HCT116 (cell line): ENCODE measurements around the gene TMEM45A.

Experiments
- CEBPB ChIP-seq: IDR thresholded peaks from 2 replicates; pipeline ENCODE4 v1.6.1; 2012; ENCODE audit warnings: low read depth
- CTCF ChIP-seq, 3 experiments: fragments of 200-600 bp in 1 of 3; sonication (generic) in 1 of 3; IDR thresholded peaks in 2 of 3; conservative IDR thresholded peaks in 1 of 3; 2 replicates each; pipeline ENCODE4 v1.5.1; 2012 to 2017; ENCODE audit warnings: low read depth in 2 of 3, low read length in 2 of 3, antibody characterized with exemption in 1 of 3, borderline replicate concordance in 1 of 3, control low read depth in 1 of 3, mild to moderate bottlenecking in 1 of 3, mixed read lengths in 1 of 3, mixed run types in 1 of 3, moderate library complexity in 1 of 3; ENCODE audit not compliant: insufficient read depth in 1 of 3
- EGR1 ChIP-seq: IDR thresholded peaks from 2 replicates; pipeline ENCODE4 v1.6.1; 2012; ENCODE audit warnings: low read depth
- EZH2 ChIP-seq: fragments of 200-600 bp; sonication (generic); IDR thresholded peaks from 2 replicates; pipeline ENCODE4 v1.6.1; 2017; ENCODE audit warnings: antibody characterized with exemption, mixed run types
- EZH2phosphoT487 ChIP-seq: fragments of 200-600 bp; IDR thresholded peaks from 2 replicates; pipeline ENCODE4 v1.6.1; 2018; ENCODE audit warnings: antibody characterized with exemption, borderline replicate concordance
- POLR2A ChIP-seq: IDR thresholded peaks from 2 replicates; pipeline ENCODE4 v1.7.0; 2011; ENCODE audit warnings: borderline replicate concordance; ENCODE audit not compliant: insufficient read depth, insufficient read length; ENCODE audit errors: extremely low read depth
- POLR2AphosphoS5 ChIP-seq: IDR thresholded peaks from 2 replicates; pipeline ENCODE4 v1.6.1; 2011; ENCODE audit warnings: mild to moderate bottlenecking, low read depth, low read length, moderate library complexity
- RAD21 ChIP-seq: IDR thresholded peaks from 2 replicates; pipeline ENCODE4 v1.6.1; 2012; ENCODE audit warnings: low read depth, mild to moderate bottlenecking
- SIN3A ChIP-seq: IDR thresholded peaks from 2 replicates; pipeline ENCODE4 v1.6.1; 2012; ENCODE audit warnings: low read depth
- SP1 ChIP-seq: IDR thresholded peaks from 2 replicates; pipeline ENCODE4 v1.6.1; 2012; ENCODE audit warnings: low read depth
- YY1 ChIP-seq: IDR thresholded peaks from 2 replicates; pipeline ENCODE4 v1.6.1; 2011; ENCODE audit warnings: low read length, low read depth, moderate library complexity, mild to moderate bottlenecking; ENCODE audit not compliant: insufficient replicate concordance; ENCODE audit errors: extremely low read depth
- TF ChIP-seq, protein P1 (sequence below): IDR thresholded peaks from 2 replicates; pipeline ENCODE4 v1.6.1; 2012; ENCODE audit warnings: low read depth
- TF ChIP-seq, protein P2 (sequence below): IDR thresholded peaks from 2 replicates; pipeline ENCODE4 v1.6.1; 2011; ENCODE audit warnings: mild to moderate bottlenecking, low read length, moderate library complexity; ENCODE audit not compliant: insufficient replicate concordance; ENCODE audit errors: extremely low read depth

- TF ChIP-seq, protein P1, sequence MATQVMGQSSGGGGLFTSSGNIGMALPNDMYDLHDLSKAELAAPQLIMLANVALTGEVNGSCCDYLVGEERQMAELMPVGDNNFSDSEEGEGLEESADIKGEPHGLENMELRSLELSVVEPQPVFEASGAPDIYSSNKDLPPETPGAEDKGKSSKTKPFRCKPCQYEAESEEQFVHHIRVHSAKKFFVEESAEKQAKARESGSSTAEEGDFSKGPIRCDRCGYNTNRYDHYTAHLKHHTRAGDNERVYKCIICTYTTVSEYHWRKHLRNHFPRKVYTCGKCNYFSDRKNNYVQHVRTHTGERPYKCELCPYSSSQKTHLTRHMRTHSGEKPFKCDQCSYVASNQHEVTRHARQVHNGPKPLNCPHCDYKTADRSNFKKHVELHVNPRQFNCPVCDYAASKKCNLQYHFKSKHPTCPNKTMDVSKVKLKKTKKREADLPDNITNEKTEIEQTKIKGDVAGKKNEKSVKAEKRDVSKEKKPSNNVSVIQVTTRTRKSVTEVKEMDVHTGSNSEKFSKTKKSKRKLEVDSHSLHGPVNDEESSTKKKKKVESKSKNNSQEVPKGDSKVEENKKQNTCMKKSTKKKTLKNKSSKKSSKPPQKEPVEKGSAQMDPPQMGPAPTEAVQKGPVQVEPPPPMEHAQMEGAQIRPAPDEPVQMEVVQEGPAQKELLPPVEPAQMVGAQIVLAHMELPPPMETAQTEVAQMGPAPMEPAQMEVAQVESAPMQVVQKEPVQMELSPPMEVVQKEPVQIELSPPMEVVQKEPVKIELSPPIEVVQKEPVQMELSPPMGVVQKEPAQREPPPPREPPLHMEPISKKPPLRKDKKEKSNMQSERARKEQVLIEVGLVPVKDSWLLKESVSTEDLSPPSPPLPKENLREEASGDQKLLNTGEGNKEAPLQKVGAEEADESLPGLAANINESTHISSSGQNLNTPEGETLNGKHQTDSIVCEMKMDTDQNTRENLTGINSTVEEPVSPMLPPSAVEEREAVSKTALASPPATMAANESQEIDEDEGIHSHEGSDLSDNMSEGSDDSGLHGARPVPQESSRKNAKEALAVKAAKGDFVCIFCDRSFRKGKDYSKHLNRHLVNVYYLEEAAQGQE, result no peak
- TF ChIP-seq CTCF (IDR thresholded peaks at IDR 0.05 in 2 of 3, conservative IDR thresholded peaks at IDR 0.05 in 1 of 3; ENCODE audit: borderline replicate concordance in 1 of 3, insufficient read depth in 1 of 3, low read depth in 2 of 3, low read length in 2 of 3), result no peak
- TF ChIP-seq EZH2, result no peak
- TF ChIP-seq POLR2A, result no peak
- no peak for TF ChIP-seq RAD21
- no peak for TF ChIP-seq CEBPB
- TF ChIP-seq POLR2AphosphoS5, result no peak
- no peak for TF ChIP-seq EGR1
- TF ChIP-seq EZH2phosphoT487, result no peak
- TF ChIP-seq SP1, result no peak
- no peak for TF ChIP-seq YY1
- TF ChIP-seq, protein P2, sequence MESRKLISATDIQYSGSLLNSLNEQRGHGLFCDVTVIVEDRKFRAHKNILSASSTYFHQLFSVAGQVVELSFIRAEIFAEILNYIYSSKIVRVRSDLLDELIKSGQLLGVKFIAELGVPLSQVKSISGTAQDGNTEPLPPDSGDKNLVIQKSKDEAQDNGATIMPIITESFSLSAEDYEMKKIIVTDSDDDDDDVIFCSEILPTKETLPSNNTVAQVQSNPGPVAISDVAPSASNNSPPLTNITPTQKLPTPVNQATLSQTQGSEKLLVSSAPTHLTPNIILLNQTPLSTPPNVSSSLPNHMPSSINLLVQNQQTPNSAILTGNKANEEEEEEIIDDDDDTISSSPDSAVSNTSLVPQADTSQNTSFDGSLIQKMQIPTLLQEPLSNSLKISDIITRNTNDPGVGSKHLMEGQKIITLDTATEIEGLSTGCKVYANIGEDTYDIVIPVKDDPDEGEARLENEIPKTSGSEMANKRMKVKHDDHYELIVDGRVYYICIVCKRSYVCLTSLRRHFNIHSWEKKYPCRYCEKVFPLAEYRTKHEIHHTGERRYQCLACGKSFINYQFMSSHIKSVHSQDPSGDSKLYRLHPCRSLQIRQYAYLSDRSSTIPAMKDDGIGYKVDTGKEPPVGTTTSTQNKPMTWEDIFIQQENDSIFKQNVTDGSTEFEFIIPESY, result no peak
- TF ChIP-seq SIN3A, result no peak
Observed at GRCh38 chr3:100548053-100548452, 55.6 kb downstream of the TMEM45A start.
